ENCODE results near the gene FHAD1.

Gene FHAD1

GRCh38 chr1:15346346-15347030 is 99.5 kb downstream of the FHAD1 start:
- no peak for DNase-seq (ENCODE audit: low read depth, low spot score)
- in situ Hi-C loops (cut with HindIII; ENCODE audit: low sequenced_read_pairs): no loop called here
- no peak for TF ChIP-seq CTCF (IDR thresholded peaks at IDR 0.05; ENCODE audit: low read depth, low read length)
- no peak overlapping the region for H3K4me3 ChIP-seq (ENCODE audit: low read depth, low read length)

GRCh38 chr1:15347182-15347581 is 100.2 kb downstream of the FHAD1 start:
- TF ChIP-seq CTCF (IDR thresholded peaks at IDR 0.05; ENCODE audit: low read depth, low read length): no peak
- in situ Hi-C loops (cut with HindIII; ENCODE audit: low sequenced_read_pairs): no loop called here
- DNase-seq (ENCODE audit: low read depth, low spot score): no peak
- H3K4me3 ChIP-seq (ENCODE audit: low read depth, low read length): no peak overlapping the region

- H3K4me3 ChIP-seq (ENCODE audit: low read depth, low read length): no peak overlapping the region
- no peak for DNase-seq (ENCODE audit: low read depth, low spot score)
- in situ Hi-C loops (cut with HindIII; ENCODE audit: low sequenced_read_pairs): no loop called here
- TF ChIP-seq CTCF (IDR thresholded peaks at IDR 0.05; ENCODE audit: low read depth, low read length): no peak
These were observed 101.6 kb downstream of the FHAD1 start for GRCh38 chr1:15348648-15349047.

GRCh38 chr1:15349133-15349532 is 102.1 kb downstream of the FHAD1 start:
- no peak for TF ChIP-seq CTCF (IDR thresholded peaks at IDR 0.05; ENCODE audit: low read depth, low read length)
- no peak overlapping the region for H3K4me3 ChIP-seq (ENCODE audit: low read depth, low read length)
- no peak for DNase-seq (ENCODE audit: low read depth, low spot score)
- in situ Hi-C loops (cut with HindIII; ENCODE audit: low sequenced_read_pairs): no loop called here

- H3K4me3 ChIP-seq (ENCODE audit: low read depth, low read length): no peak overlapping the region
- in situ Hi-C loops (cut with HindIII; ENCODE audit: low sequenced_read_pairs): no loop called here
- no peak for TF ChIP-seq CTCF (IDR thresholded peaks at IDR 0.05; ENCODE audit: low read depth, low read length)
- no peak for DNase-seq (ENCODE audit: low read depth, low spot score)
These were observed 103.1 kb downstream of the FHAD1 start for GRCh38 chr1:15350151-15350550.

GRCh38 chr1:15350551-15351200 is 103.7 kb downstream of the FHAD1 start:
- in situ Hi-C loops (cut with HindIII; ENCODE audit: low sequenced_read_pairs): no loop called here
- DNase-seq (ENCODE audit: low read depth, low spot score): no peak
- no peak for TF ChIP-seq CTCF (IDR thresholded peaks at IDR 0.05; ENCODE audit: low read depth, low read length)
- H3K4me3 ChIP-seq (ENCODE audit: low read depth, low read length): no peak overlapping the region
